T-helper 17 cell (primary cell): ENCODE measurements around the gene TRAPPC6A. TPM values are rescaled to one million over a fixed set of nuclear protein-coding genes. Genes with fewer than 3 reads are reported as not detected.

Experiments
- ATAC-seq: fragments of 150-1000 bp; cut with Tn5 transposase; 2 replicates; pipeline ENCODE4 v1.10.0; 2021; ENCODE audit warnings: mild to moderate bottlenecking, moderate library complexity
- DNase-seq, 3 donors: peaks; one replicate each; pipeline versions ENCODE4 v3.0.0 to v3.0.0-alpha.2; 2020 to 2021
- H3K9me3 ChIP-seq: one replicate; pipeline ENCODE4 v1.7.0; 2013; ENCODE audit warnings: low read length, mild to moderate bottlenecking; ENCODE audit not compliant: control insufficient read depth, poor library complexity, severe bottlenecking
- H3K27ac Mint-ChIP-seq: one replicate; pipeline ENCODE4 v1.8.0; 2022; ENCODE audit warnings: mild to moderate bottlenecking, moderate library complexity, mixed read lengths
- H3K27me3 Mint-ChIP-seq: one replicate; pipeline ENCODE4 v1.8.0; 2022; ENCODE audit warnings: mixed read lengths
- H3K36me3 Mint-ChIP-seq: one replicate; pipeline ENCODE4 v1.8.0; 2022; ENCODE audit warnings: low read depth, mixed read lengths
- H3K4me1 Mint-ChIP-seq: one replicate; pipeline ENCODE4 v1.8.0; 2022; ENCODE audit warnings: mild to moderate bottlenecking, mixed read lengths
- H3K4me3 Mint-ChIP-seq: one replicate; pipeline ENCODE4 v1.8.0; 2022; ENCODE audit warnings: mild to moderate bottlenecking, moderate library complexity, mixed read lengths
- total RNA-seq, 4 donors: library from RNA in 2 of 4; stranded (reverse) in 2 of 4; gene quantifications; one replicate each; pipeline ENCODE4 v1.2.3 and lab custom pipeline; 2022 to 2026

The TRAPPC6A gene
- total RNA-seq, 2 donors from 2014 or later: 47.5 to 61.2 TPM

- no peak for DNase-seq
- H3K9me3 ChIP-seq: no peaks in the 10 kb centered on the region
- H3K27me3 Mint-ChIP-seq: no peaks in the 10 kb centered on the region
- no peak overlapping the region for H3K4me3 Mint-ChIP-seq
- no peak for ATAC-seq
- no peaks in the 10 kb centered on the region for H3K4me1 Mint-ChIP-seq
- peaks cover 2% of the 10 kb centered on the region for H3K36me3 Mint-ChIP-seq
- H3K27ac Mint-ChIP-seq: no peak overlapping the region
Measured at GRCh38 chr19:45206328-45206727, 28.3 kb upstream of the TRAPPC6A start.

GRCh38 chr19:45205810-45206209 is 27.8 kb upstream of the TRAPPC6A start:
- H3K27ac Mint-ChIP-seq: no peak overlapping the region
- no peaks in the 10 kb centered on the region for H3K4me1 Mint-ChIP-seq
- no peaks in the 10 kb centered on the region for H3K9me3 ChIP-seq
- no peak for ATAC-seq
- DNase-seq: no peak
- no peaks in the 10 kb centered on the region for H3K27me3 Mint-ChIP-seq
- H3K36me3 Mint-ChIP-seq: peaks cover 2% of the 10 kb centered on the region
- H3K4me3 Mint-ChIP-seq: no peak overlapping the region

- H3K27ac Mint-ChIP-seq: no peak overlapping the region
- H3K4me1 Mint-ChIP-seq: peaks cover 2% of the 10 kb centered on the region
- no peak overlapping the region for H3K4me3 Mint-ChIP-seq
- H3K36me3 Mint-ChIP-seq: peaks cover 5% of the 10 kb centered on the region
- ATAC-seq (no peak), DNase-seq (no peak)
- H3K27me3 Mint-ChIP-seq: no peaks in the 10 kb centered on the region
- H3K9me3 ChIP-seq: no peaks in the 10 kb centered on the region
Measured at GRCh38 chr19:45202637-45203036, 24.6 kb upstream of the TRAPPC6A start.

GRCh38 chr19:45200568-45200967 is 22.5 kb upstream of the TRAPPC6A start:
- ATAC-seq (no peak), DNase-seq (no peak)
- Mint-ChIP-seq H3K27me3 (no peaks in the 10 kb centered on the region), H3K27ac (no peak overlapping the region), H3K4me1 (peaks cover 5% of the 10 kb centered on the region), H3K4me3 (no peak overlapping the region), H3K36me3 (peaks cover 5% of the 10 kb centered on the region)
- H3K9me3 ChIP-seq: no peaks in the 10 kb centered on the region

GRCh38 chr19:45195764-45196163 is 17.7 kb upstream of the TRAPPC6A start:
- DNase-seq (no peak), ATAC-seq (no peak)
- H3K4me1 Mint-ChIP-seq: peaks cover 5% of the 10 kb centered on the region
- no peaks in the 10 kb centered on the region for H3K9me3 ChIP-seq
- H3K36me3 Mint-ChIP-seq: peaks cover 6% of the 10 kb centered on the region
- no peak overlapping the region for H3K27ac Mint-ChIP-seq
- no peaks in the 10 kb centered on the region for H3K27me3 Mint-ChIP-seq
- no peak overlapping the region for H3K4me3 Mint-ChIP-seq

GRCh38 chr19:45191375-45191774 is 13.3 kb upstream of the TRAPPC6A start:
- Mint-ChIP-seq H3K4me3 (no peak overlapping the region), H3K27me3 (no peaks in the 10 kb centered on the region), H3K36me3 (peaks cover 6% of the 10 kb centered on the region), H3K4me1 (peaks cover 7% of the 10 kb centered on the region), H3K27ac (no peak overlapping the region)
- no peaks in the 10 kb centered on the region for H3K9me3 ChIP-seq
- ATAC-seq (no peak), DNase-seq (no peak)

GRCh38 chr19:45189971-45190370 is 11.9 kb upstream of the TRAPPC6A start:
- H3K4me3 Mint-ChIP-seq: no peak overlapping the region
- no peaks in the 10 kb centered on the region for H3K9me3 ChIP-seq
- H3K36me3 Mint-ChIP-seq: peaks cover 6% of the 10 kb centered on the region
- ATAC-seq (no peak), DNase-seq (no peak)
- no peaks in the 10 kb centered on the region for H3K27me3 Mint-ChIP-seq
- H3K27ac Mint-ChIP-seq: no peak overlapping the region
- peaks cover 8% of the 10 kb centered on the region for H3K4me1 Mint-ChIP-seq

GRCh38 chr19:45187421-45188100 is 9.5 kb upstream of the TRAPPC6A start:
- no peaks in the 10 kb centered on the region for H3K9me3 ChIP-seq
- H3K36me3 Mint-ChIP-seq: peaks cover 5% of the 10 kb centered on the region
- H3K4me1 Mint-ChIP-seq: peaks cover 17% of the 10 kb centered on the region
- H3K27me3 Mint-ChIP-seq: no peaks in the 10 kb centered on the region
- H3K27ac Mint-ChIP-seq: no peak overlapping the region
- no peak overlapping the region for H3K4me3 Mint-ChIP-seq
- peak; percentile 75 for ATAC-seq
- no peak for DNase-seq

GRCh38 chr19:45186509-45187334 is 8.7 kb upstream of the TRAPPC6A start:
- H3K4me1 Mint-ChIP-seq: peaks cover 17% of the 10 kb centered on the region
- no peaks in the 10 kb centered on the region for H3K27me3 Mint-ChIP-seq
- peaks cover 5% of the 10 kb centered on the region for H3K36me3 Mint-ChIP-seq
- DNase-seq (no peak), ATAC-seq (no peak)
- H3K9me3 ChIP-seq: no peaks in the 10 kb centered on the region
- no peak overlapping the region for H3K4me3 Mint-ChIP-seq
- no peak overlapping the region for H3K27ac Mint-ChIP-seq

GRCh38 chr19:45184115-45184514 is 6.1 kb upstream of the TRAPPC6A start:
- H3K9me3 ChIP-seq: no peaks in the 10 kb centered on the region
- Mint-ChIP-seq H3K27ac (no peak overlapping the region), H3K4me3 (no peak overlapping the region), H3K36me3 (peaks cover 6% of the 10 kb centered on the region), H3K4me1 (peaks cover 28% of the 10 kb centered on the region), H3K27me3 (no peaks in the 10 kb centered on the region)
- ATAC-seq (no peak), DNase-seq (no peak)

GRCh38 chr19:45182758-45183157 is 4.7 kb upstream of the TRAPPC6A start:
- peaks cover 6% of the 10 kb centered on the region for H3K36me3 Mint-ChIP-seq
- H3K9me3 ChIP-seq: no peaks in the 10 kb centered on the region
- peaks cover 31% of the 10 kb centered on the region for H3K4me1 Mint-ChIP-seq
- H3K27me3 Mint-ChIP-seq: no peaks in the 10 kb centered on the region
- DNase-seq (no peak), ATAC-seq (no peak)
- no peak overlapping the region for H3K4me3 Mint-ChIP-seq
- H3K27ac Mint-ChIP-seq: no peak overlapping the region

GRCh38 chr19:45180936-45181335 is 2.9 kb upstream of the TRAPPC6A start:
- no peaks in the 10 kb centered on the region for H3K9me3 ChIP-seq
- H3K27me3 Mint-ChIP-seq: no peaks in the 10 kb centered on the region
- peak overlapping the region; percentile 89 for H3K4me3 Mint-ChIP-seq
- ATAC-seq: no peak
- peak overlapping the region; percentile 82 for H3K27ac Mint-ChIP-seq
- DNase-seq: no peak
- peaks cover 6% of the 10 kb centered on the region for H3K36me3 Mint-ChIP-seq
- peaks cover 30% of the 10 kb centered on the region for H3K4me1 Mint-ChIP-seq

GRCh38 chr19:45179892-45180370 is 1.9 kb upstream of the TRAPPC6A start:
- DNase-seq: no peak
- Mint-ChIP-seq H3K4me3 (peak overlapping the region; percentile 89), H3K36me3 (peaks cover 8% of the 10 kb centered on the region), H3K27ac (peak overlapping the region; percentile 82), H3K4me1 (peaks cover 30% of the 10 kb centered on the region), H3K27me3 (no peaks in the 10 kb centered on the region)
- ATAC-seq: no peak
- H3K9me3 ChIP-seq: no peaks in the 10 kb centered on the region
